OCI-LY7 (cell line): ENCODE results near the gene SYTL3.

ENCODE experiments used
- EZH2phosphoT487 ChIP-seq: fragments of 200-600 bp; sonication (generic); IDR thresholded peaks from 2 replicates; pipeline ENCODE4 v1.6.1; 2018; ENCODE audit warnings: low read depth, borderline replicate concordance, mild to moderate bottlenecking, mixed run types, antibody characterized with exemption, low read length, moderate library complexity, mixed read lengths
- TF ChIP-seq, protein P1 (sequence below): fragments of 200-600 bp; sonication (generic); conservative IDR thresholded peaks from 2 replicates; pipeline ENCODE4 v1.5.1; 2014; ENCODE audit warnings: mild to moderate bottlenecking, antibody characterized with exemption, low read length, moderate library complexity, mixed read lengths

DNA sequence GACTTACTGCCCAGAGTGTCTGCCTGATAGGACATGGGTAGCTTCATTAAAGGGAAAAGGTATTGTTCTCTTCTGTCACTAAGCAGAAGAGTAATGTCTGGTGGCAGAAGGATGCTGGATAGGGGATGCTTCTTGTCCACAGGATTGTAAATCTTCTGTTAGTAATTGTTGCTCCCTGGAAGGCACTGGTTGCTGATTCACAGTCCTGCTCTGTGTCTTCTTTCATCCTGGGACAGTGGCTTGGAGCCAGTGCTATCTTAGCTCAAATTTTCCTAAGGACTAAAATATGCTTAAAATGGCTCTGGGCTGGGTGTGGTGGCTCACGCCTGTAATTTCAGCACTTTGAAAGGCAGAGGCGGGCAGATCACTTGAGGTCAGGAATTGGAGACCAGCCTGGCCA, 48.0 kb downstream of the SYTL3 start:
- TF ChIP-seq, protein P1, sequence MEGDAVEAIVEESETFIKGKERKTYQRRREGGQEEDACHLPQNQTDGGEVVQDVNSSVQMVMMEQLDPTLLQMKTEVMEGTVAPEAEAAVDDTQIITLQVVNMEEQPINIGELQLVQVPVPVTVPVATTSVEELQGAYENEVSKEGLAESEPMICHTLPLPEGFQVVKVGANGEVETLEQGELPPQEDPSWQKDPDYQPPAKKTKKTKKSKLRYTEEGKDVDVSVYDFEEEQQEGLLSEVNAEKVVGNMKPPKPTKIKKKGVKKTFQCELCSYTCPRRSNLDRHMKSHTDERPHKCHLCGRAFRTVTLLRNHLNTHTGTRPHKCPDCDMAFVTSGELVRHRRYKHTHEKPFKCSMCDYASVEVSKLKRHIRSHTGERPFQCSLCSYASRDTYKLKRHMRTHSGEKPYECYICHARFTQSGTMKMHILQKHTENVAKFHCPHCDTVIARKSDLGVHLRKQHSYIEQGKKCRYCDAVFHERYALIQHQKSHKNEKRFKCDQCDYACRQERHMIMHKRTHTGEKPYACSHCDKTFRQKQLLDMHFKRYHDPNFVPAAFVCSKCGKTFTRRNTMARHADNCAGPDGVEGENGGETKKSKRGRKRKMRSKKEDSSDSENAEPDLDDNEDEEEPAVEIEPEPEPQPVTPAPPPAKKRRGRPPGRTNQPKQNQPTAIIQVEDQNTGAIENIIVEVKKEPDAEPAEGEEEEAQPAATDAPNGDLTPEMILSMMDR, result no peak
- no peak for TF ChIP-seq EZH2phosphoT487
